VCaP (cell line): ENCODE results near the gene OR2F1.

ENCODE experiments used
- H3K27ac ChIP-seq: fragments of 450-650 bp; 2 replicates; pipeline ENCODE4 v1.5.1; 2017
- CTCF ChIP-seq: fragments of 450-650 bp; conservative IDR thresholded peaks from 2 replicates; pipeline ENCODE4 v1.5.1; 2017; ENCODE audit warnings: mild to moderate bottlenecking, moderate library complexity

The OR2F1 gene

GRCh38 chr7:143913945-143914615 lies 40.6 kb upstream of the OR2F1 start:
- TF ChIP-seq CTCF: no peak
- H3K27ac ChIP-seq: no peak overlapping the region

GRCh38 chr7:143914938-143915652 lies 39.5 kb upstream of the OR2F1 start:
- TF ChIP-seq CTCF: no peak
- no peak overlapping the region for H3K27ac ChIP-seq

- no peak for TF ChIP-seq CTCF
- H3K27ac ChIP-seq: no peak overlapping the region
Measured at GRCh38 chr7:143924851-143925250, 29.8 kb upstream of the OR2F1 start.

- H3K27ac ChIP-seq: no peak overlapping the region
- no peak for TF ChIP-seq CTCF
Measured at GRCh38 chr7:143929224-143929920, 25.3 kb upstream of the OR2F1 start.

GRCh38 chr7:143931739-143932138 lies 22.9 kb upstream of the OR2F1 start:
- no peak overlapping the region for H3K27ac ChIP-seq
- TF ChIP-seq CTCF: no peak

- no peak within 1 kb of the TSS for H3K27ac ChIP-seq
- TF ChIP-seq CTCF: no peak
Measured at GRCh38 chr7:143934526-143935325, 19.9 kb upstream of the OR2F1 start, which contains the start of gene OR2F2. TSS of gene OR2F2 (plus strand) at chr7:143935233. CDS start at chr7:143935233, 0 bp downstream.
